HepG2 (cell line): ENCODE data around the gene AMOTL1.

Experiments
- ASH2L ChIP-seq: fragments of 300-600, 200-600 bp; sonication (generic); IDR thresholded peaks from 2 replicates; pipeline ENCODE4 v1.7.0; 2017; ENCODE audit warnings: low read depth, mild to moderate bottlenecking, moderate library complexity, mixed read lengths, low read length; ENCODE audit not compliant: insufficient read length
- FOXK2 ChIP-seq: fragments of 450-650 bp; IDR thresholded peaks from 2 replicates; pipeline ENCODE4 v1.6.1; 2016
- JUN ChIP-seq: sonication (generic); formaldehyde crosslinking; IDR thresholded peaks from 2 replicates; pipeline ENCODE4 v1.4.0; 2020; ENCODE audit warnings: mild to moderate bottlenecking, missing genetic modification reagents
- MAFG ChIP-seq: sonication (generic); formaldehyde crosslinking; IDR thresholded peaks from 2 replicates; pipeline ENCODE4 v1.5.1; 2020; ENCODE audit warnings: mild to moderate bottlenecking, missing genetic modification reagents
- POLR2A ChIP-seq, 2 experiments: IDR thresholded peaks; 2 replicates each; pipeline ENCODE4 v1.6.1; 2011; ENCODE audit warnings: low read depth in 2 of 2, low read length in 2 of 2, mild to moderate bottlenecking in 1 of 2, moderate library complexity in 1 of 2; ENCODE audit not compliant: insufficient read depth in 1 of 2
- SMARCE1 ChIP-seq: fragments of 450-650 bp; IDR thresholded peaks from 2 replicates; pipeline ENCODE4 v1.6.1; 2017; ENCODE audit warnings: borderline replicate concordance
- ZNF430 ChIP-seq: sonication (generic); formaldehyde crosslinking; IDR thresholded peaks from 2 replicates; pipeline ENCODE4 v1.9.0; 2021; ENCODE audit warnings: mild to moderate bottlenecking, missing genetic modification reagents
- ZNF660 ChIP-seq: sonication (generic); formaldehyde crosslinking; IDR thresholded peaks from 2 replicates; pipeline ENCODE4 v1.5.1; 2020; ENCODE audit warnings: mild to moderate bottlenecking, low read depth, missing genetic modification reagents, borderline replicate concordance
- TF ChIP-seq, protein P1 (sequence below): sonication (generic); formaldehyde crosslinking; IDR thresholded peaks from 2 replicates; pipeline ENCODE4 v1.4.0; 2020; ENCODE audit warnings: missing genetic modification reagents, borderline replicate concordance
- TF ChIP-seq, protein P2 (sequence below): sonication (generic); formaldehyde crosslinking; IDR thresholded peaks from 2 replicates; pipeline ENCODE4 v1.5.0; 2020; ENCODE audit warnings: mild to moderate bottlenecking, missing genetic modification reagents, moderate library complexity
- TF ChIP-seq, protein P3 (sequence below): IDR thresholded peaks from 2 replicates; pipeline ENCODE4 v1.6.1; 2018; ENCODE audit warnings: missing genetic modification reagents
- TF ChIP-seq, protein P4 (sequence below), 2 experiments: fragments of 450-650 bp in 1 of 2; sonication (generic) in 1 of 2; formaldehyde crosslinking in 1 of 2; IDR thresholded peaks; 2 replicates each; pipeline versions ENCODE4 v1.6.1 to v1.8.0; 2016 to 2022; ENCODE audit warnings: antibody characterized with exemption in 1 of 2, mild to moderate bottlenecking in 1 of 2, missing genetic modification reagents in 1 of 2
- TF ChIP-seq, protein P5 (sequence below): fragments of 450-650 bp; IDR thresholded peaks from 2 replicates; pipeline ENCODE4 v1.6.1; 2017; ENCODE audit warnings: mild to moderate bottlenecking
- TF ChIP-seq, protein P6 (sequence below): sonication (generic); formaldehyde crosslinking; IDR thresholded peaks from 2 replicates; pipeline ENCODE4 v1.9.0; 2021; ENCODE audit warnings: missing genetic modification reagents, borderline replicate concordance

DNA sequence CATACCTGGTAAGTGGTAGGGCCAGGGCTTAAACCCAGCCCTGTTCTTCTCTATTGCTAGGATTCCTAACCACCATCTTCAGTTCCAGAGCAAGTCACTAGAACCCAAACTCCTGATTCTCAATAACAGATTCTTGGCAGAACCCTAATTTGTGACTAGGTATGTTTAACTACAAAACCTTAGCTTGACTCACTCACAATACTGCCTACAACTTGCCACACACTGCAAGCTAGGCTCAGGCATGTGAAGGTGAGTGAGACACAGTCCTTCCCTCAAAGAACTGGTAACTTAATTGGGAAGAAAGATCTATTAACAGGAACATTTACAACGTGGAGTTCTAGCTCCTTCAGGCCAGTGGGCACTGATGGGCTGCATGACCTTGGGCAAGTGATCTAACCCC, 14.5 kb upstream of the AMOTL1 start:
- TF ChIP-seq FOXK2, result no peak
- TF ChIP-seq, protein P1, sequence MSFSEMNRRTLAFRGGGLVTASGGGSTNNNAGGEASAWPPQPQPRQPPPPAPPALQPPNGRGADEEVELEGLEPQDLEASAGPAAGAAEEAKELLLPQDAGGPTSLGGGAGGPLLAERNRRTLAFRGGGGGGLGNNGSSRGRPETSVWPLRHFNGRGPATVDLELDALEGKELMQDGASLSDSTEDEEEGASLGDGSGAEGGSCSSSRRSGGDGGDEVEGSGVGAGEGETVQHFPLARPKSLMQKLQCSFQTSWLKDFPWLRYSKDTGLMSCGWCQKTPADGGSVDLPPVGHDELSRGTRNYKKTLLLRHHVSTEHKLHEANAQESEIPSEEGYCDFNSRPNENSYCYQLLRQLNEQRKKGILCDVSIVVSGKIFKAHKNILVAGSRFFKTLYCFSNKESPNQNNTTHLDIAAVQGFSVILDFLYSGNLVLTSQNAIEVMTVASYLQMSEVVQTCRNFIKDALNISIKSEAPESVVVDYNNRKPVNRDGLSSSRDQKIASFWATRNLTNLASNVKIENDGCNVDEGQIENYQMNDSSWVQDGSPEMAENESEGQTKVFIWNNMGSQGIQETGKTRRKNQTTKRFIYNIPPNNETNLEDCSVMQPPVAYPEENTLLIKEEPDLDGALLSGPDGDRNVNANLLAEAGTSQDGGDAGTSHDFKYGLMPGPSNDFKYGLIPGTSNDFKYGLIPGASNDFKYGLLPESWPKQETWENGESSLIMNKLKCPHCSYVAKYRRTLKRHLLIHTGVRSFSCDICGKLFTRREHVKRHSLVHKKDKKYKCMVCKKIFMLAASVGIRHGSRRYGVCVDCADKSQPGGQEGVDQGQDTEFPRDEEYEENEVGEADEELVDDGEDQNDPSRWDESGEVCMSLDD, result no peak
- no peak for TF ChIP-seq ZNF660
- TF ChIP-seq, protein P2, sequence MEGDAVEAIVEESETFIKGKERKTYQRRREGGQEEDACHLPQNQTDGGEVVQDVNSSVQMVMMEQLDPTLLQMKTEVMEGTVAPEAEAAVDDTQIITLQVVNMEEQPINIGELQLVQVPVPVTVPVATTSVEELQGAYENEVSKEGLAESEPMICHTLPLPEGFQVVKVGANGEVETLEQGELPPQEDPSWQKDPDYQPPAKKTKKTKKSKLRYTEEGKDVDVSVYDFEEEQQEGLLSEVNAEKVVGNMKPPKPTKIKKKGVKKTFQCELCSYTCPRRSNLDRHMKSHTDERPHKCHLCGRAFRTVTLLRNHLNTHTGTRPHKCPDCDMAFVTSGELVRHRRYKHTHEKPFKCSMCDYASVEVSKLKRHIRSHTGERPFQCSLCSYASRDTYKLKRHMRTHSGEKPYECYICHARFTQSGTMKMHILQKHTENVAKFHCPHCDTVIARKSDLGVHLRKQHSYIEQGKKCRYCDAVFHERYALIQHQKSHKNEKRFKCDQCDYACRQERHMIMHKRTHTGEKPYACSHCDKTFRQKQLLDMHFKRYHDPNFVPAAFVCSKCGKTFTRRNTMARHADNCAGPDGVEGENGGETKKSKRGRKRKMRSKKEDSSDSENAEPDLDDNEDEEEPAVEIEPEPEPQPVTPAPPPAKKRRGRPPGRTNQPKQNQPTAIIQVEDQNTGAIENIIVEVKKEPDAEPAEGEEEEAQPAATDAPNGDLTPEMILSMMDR (CRISPR knock-in tag), result no peak
- TF ChIP-seq POLR2A (IDR thresholded peaks at IDR 0.05; ENCODE audit: insufficient read depth in 1 of 2, low read depth in 2 of 2, low read length in 2 of 2), result no peak
- no peak for TF ChIP-seq ASH2L
- TF ChIP-seq, protein P3, sequence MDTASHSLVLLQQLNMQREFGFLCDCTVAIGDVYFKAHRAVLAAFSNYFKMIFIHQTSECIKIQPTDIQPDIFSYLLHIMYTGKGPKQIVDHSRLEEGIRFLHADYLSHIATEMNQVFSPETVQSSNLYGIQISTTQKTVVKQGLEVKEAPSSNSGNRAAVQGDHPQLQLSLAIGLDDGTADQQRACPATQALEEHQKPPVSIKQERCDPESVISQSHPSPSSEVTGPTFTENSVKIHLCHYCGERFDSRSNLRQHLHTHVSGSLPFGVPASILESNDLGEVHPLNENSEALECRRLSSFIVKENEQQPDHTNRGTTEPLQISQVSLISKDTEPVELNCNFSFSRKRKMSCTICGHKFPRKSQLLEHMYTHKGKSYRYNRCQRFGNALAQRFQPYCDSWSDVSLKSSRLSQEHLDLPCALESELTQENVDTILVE (CRISPR knock-in tag), result no peak
- TF ChIP-seq, protein P4, sequence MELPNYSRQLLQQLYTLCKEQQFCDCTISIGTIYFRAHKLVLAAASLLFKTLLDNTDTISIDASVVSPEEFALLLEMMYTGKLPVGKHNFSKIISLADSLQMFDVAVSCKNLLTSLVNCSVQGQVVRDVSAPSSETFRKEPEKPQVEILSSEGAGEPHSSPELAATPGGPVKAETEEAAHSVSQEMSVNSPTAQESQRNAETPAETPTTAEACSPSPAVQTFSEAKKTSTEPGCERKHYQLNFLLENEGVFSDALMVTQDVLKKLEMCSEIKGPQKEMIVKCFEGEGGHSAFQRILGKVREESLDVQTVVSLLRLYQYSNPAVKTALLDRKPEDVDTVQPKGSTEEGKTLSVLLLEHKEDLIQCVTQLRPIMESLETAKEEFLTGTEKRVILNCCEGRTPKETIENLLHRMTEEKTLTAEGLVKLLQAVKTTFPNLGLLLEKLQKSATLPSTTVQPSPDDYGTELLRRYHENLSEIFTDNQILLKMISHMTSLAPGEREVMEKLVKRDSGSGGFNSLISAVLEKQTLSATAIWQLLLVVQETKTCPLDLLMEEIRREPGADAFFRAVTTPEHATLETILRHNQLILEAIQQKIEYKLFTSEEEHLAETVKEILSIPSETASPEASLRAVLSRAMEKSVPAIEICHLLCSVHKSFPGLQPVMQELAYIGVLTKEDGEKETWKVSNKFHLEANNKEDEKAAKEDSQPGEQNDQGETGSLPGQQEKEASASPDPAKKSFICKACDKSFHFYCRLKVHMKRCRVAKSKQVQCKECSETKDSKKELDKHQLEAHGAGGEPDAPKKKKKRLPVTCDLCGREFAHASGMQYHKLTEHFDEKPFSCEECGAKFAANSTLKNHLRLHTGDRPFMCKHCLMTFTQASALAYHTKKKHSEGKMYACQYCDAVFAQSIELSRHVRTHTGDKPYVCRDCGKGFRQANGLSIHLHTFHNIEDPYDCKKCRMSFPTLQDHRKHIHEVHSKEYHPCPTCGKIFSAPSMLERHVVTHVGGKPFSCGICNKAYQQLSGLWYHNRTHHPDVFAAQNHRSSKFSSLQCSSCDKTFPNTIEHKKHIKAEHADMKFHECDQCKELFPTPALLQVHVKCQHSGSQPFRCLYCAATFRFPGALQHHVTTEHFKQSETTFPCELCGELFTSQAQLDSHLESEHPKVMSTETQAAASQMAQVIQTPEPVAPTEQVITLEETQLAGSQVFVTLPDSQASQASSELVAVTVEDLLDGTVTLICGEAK (IDR thresholded peaks at IDR 0.05), result no peak
- TF ChIP-seq, protein P4 (CRISPR knock-in tag; IDR thresholded peaks at IDR 0.05), result no peak
- no peak for TF ChIP-seq JUN
- TF ChIP-seq, protein P5, sequence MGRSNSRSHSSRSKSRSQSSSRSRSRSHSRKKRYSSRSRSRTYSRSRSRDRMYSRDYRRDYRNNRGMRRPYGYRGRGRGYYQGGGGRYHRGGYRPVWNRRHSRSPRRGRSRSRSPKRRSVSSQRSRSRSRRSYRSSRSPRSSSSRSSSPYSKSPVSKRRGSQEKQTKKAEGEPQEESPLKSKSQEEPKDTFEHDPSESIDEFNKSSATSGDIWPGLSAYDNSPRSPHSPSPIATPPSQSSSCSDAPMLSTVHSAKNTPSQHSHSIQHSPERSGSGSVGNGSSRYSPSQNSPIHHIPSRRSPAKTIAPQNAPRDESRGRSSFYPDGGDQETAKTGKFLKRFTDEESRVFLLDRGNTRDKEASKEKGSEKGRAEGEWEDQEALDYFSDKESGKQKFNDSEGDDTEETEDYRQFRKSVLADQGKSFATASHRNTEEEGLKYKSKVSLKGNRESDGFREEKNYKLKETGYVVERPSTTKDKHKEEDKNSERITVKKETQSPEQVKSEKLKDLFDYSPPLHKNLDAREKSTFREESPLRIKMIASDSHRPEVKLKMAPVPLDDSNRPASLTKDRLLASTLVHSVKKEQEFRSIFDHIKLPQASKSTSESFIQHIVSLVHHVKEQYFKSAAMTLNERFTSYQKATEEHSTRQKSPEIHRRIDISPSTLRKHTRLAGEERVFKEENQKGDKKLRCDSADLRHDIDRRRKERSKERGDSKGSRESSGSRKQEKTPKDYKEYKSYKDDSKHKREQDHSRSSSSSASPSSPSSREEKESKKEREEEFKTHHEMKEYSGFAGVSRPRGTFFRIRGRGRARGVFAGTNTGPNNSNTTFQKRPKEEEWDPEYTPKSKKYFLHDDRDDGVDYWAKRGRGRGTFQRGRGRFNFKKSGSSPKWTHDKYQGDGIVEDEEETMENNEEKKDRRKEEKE, result no peak
- TF ChIP-seq, protein P6, sequence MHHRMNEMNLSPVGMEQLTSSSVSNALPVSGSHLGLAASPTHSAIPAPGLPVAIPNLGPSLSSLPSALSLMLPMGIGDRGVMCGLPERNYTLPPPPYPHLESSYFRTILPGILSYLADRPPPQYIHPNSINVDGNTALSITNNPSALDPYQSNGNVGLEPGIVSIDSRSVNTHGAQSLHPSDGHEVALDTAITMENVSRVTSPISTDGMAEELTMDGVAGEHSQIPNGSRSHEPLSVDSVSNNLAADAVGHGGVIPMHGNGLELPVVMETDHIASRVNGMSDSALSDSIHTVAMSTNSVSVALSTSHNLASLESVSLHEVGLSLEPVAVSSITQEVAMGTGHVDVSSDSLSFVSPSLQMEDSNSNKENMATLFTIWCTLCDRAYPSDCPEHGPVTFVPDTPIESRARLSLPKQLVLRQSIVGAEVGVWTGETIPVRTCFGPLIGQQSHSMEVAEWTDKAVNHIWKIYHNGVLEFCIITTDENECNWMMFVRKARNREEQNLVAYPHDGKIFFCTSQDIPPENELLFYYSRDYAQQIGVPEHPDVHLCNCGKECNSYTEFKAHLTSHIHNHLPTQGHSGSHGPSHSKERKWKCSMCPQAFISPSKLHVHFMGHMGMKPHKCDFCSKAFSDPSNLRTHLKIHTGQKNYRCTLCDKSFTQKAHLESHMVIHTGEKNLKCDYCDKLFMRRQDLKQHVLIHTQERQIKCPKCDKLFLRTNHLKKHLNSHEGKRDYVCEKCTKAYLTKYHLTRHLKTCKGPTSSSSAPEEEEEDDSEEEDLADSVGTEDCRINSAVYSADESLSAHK (CRISPR knock-in tag), result no peak
- TF ChIP-seq ZNF430 (CRISPR knock-in tag), result no peak
- no peak for TF ChIP-seq SMARCE1
- no peak for TF ChIP-seq MAFG (CRISPR knock-in tag)
